K562 (cell line): ENCODE measurements around the gene LRRC25. TPM values are rescaled to one million over a fixed set of nuclear protein-coding genes. Genes with fewer than 3 reads are reported as not detected.

Source experiments
- ATAC-seq: fragments of 200-7000 bp; cut with Tn5 transposase; 3 replicates; pipeline ENCODE4 v1.9.1; 2020; ENCODE audit warnings: moderate library complexity
- BruUV-seq: library from RNA; stranded (reverse); fragments of 400-500 nt; replicated peaks from 2 replicates; lab custom pipeline; 2021; lab: Mats Ljungman, UMichigan
- CTCF ChIA-PET: fragments of 300-600 bp; formaldehyde crosslinking; extraction: SDS; loops from one replicate; lab custom pipeline; 2021; ENCODE audit warnings: low intra/inter-chr PET ratio; lab: Yijun Ruan, JAX
- POLR2A ChIA-PET: fragments of 300-600, 350-650 bp; sonication (Branson Sonifier 250); formaldehyde crosslinking; extraction: SDS; loops from one replicate; lab custom pipeline; 2021; ENCODE audit warnings: antibody characterized with exemption, inconsistent platforms; lab: Yijun Ruan, JAX
- DNase-seq, 4 experiments: peaks; one replicate each; pipeline versions ENCODE4 v3.0.0 to v3.0.0-alpha.2; 2011 to 2018; ENCODE audit warnings: low spot score in 3 of 4, mixed read lengths in 3 of 4; ENCODE audit errors: extremely low read depth in 1 of 4
- FAIRE-seq: peaks from 2 replicates; lab custom pipeline; 2011; peaks lifted over from hg19 to GRCh38; lab: Jason Lieb, UNC
- H2AFZ ChIP-seq: 2 replicates; pipeline ENCODE4 v1.6.0; 2011; ENCODE audit warnings: low read depth, low read length, control low read depth, inconsistent platforms
- H3K27ac ChIP-seq: fragments of 200-600 bp; 3 replicates; pipeline ENCODE4 v1.8.0; 2011; ENCODE audit warnings: low read depth, mild to moderate bottlenecking, control low read depth, inconsistent platforms, low read length, moderate library complexity, mixed read lengths; ENCODE audit errors: extremely low read depth
- H3K27me3 ChIP-seq, 2 experiments: fragments of 300-600 bp in 1 of 2; 2 replicates in 1 of 2; 3 replicates in 1 of 2; pipeline versions ENCODE4 v1.6.0 to v1.8.0; 2011; ENCODE audit warnings: inconsistent platforms in 2 of 2, low read length in 2 of 2, mild to moderate bottlenecking in 1 of 2, mixed read lengths in 1 of 2, moderate library complexity in 1 of 2; ENCODE audit not compliant: control insufficient read depth in 2 of 2, insufficient read depth in 2 of 2
- H3K36me3 ChIP-seq: fragments of 300-600 bp; 3 replicates; pipeline ENCODE4 v1.8.0; 2011; ENCODE audit warnings: mild to moderate bottlenecking, low read length, inconsistent platforms; ENCODE audit not compliant: control insufficient read depth, insufficient read depth
- H3K4me1 ChIP-seq, 2 experiments: fragments of 200-600 bp in 1 of 2; replicated peaks in 1 of 2; 2 replicates in 1 of 2; 3 replicates in 1 of 2; pipeline versions ENCODE4 v1.5.1 to v1.8.0; 2011; ENCODE audit warnings: inconsistent platforms in 2 of 2, low read length in 2 of 2, mild to moderate bottlenecking in 1 of 2, mixed read lengths in 1 of 2, moderate library complexity in 1 of 2; ENCODE audit not compliant: control insufficient read depth in 2 of 2, insufficient read depth in 2 of 2
- H3K4me2 ChIP-seq: 2 replicates; pipeline ENCODE4 v1.6.1; 2011; ENCODE audit warnings: low read length, control low read depth, inconsistent platforms, mixed read lengths; ENCODE audit not compliant: insufficient read depth
- H3K4me3 ChIP-seq: fragments of 200-600 bp; sonication (generic), shearing (Covaris generic); 2 replicates; pipeline ENCODE4 v1.5.1; 2016; ENCODE audit warnings: control low read depth, inconsistent platforms
- H3K79me2 ChIP-seq: fragments of 200-600 bp; 3 replicates; pipeline ENCODE4 v1.8.0; 2011; ENCODE audit warnings: low read length, inconsistent platforms; ENCODE audit not compliant: control insufficient read depth, insufficient read depth
- H3K9ac ChIP-seq, 2 experiments: 2 replicates each; pipeline versions ENCODE4 v1.6.0 to v1.6.1; 2011; ENCODE audit warnings: low read depth in 2 of 2, low read length in 2 of 2, control low read depth in 1 of 2, inconsistent platforms in 1 of 2, mild to moderate bottlenecking in 1 of 2, mixed read lengths in 1 of 2; ENCODE audit not compliant: insufficient read depth in 1 of 2
- H3K9me1 ChIP-seq: one replicate; pipeline ENCODE4 v1.6.0; 2011; ENCODE audit warnings: inconsistent platforms, mild to moderate bottlenecking, low read length, moderate library complexity; ENCODE audit not compliant: control insufficient read depth, insufficient read depth
- H3K9me3 ChIP-seq: replicated peaks from 2 replicates; pipeline ENCODE4 v1.5.1; 2011; ENCODE audit warnings: low read depth, low read length, inconsistent platforms; ENCODE audit not compliant: control insufficient read depth, insufficient read depth
- H4K20me1 ChIP-seq: replicated peaks from 2 replicates; pipeline ENCODE4 v1.6.1; 2011; ENCODE audit warnings: low read length, inconsistent platforms, mixed read lengths; ENCODE audit not compliant: control insufficient read depth, insufficient read depth
- ATF7 ChIP-seq: fragments of 450-650 bp; IDR thresholded peaks from 2 replicates; pipeline ENCODE4 v1.7.1; 2014; ENCODE audit warnings: mild to moderate bottlenecking, moderate library complexity
- BCOR ChIP-seq: fragments of 450-650 bp; IDR thresholded peaks from 2 replicates; pipeline ENCODE4 v1.6.1; 2016
- BMI1 ChIP-seq: fragments of 150-350 bp; IDR thresholded peaks from 2 replicates; pipeline ENCODE4 v1.6.1; 2014; ENCODE audit warnings: low read length
- EWSR1 ChIP-seq: fragments of 450-650 bp; IDR thresholded peaks from 2 replicates; pipeline ENCODE4 v1.6.1; 2018; ENCODE audit warnings: borderline replicate concordance, mild to moderate bottlenecking, low read depth, moderate library complexity; ENCODE audit not compliant: partially characterized antibody
- GATAD2B ChIP-seq: fragments of 450-650 bp; IDR thresholded peaks from 2 replicates; pipeline ENCODE4 v1.6.1; 2017; ENCODE audit warnings: mild to moderate bottlenecking, borderline replicate concordance
- HDAC2 ChIP-seq: fragments of 450-650 bp; IDR thresholded peaks from 2 replicates; pipeline ENCODE4 v1.6.1; 2016; ENCODE audit warnings: mild to moderate bottlenecking
- KDM1A ChIP-seq, 2 experiments: fragments of 450-650 bp; IDR thresholded peaks; 2 replicates each; pipeline ENCODE4 v1.6.1; 2016; ENCODE audit warnings: mild to moderate bottlenecking in 2 of 2
- KLF1 ChIP-seq: fragments of 450-650 bp; IDR thresholded peaks from 2 replicates; pipeline ENCODE4 v1.6.1; 2016; ENCODE audit warnings: missing genetic modification characterization, missing compliant biosample characterization
- RBM25 ChIP-seq: fragments of 200-400 bp; formaldehyde crosslinking; IDR thresholded peaks from 2 replicates; pipeline ENCODE4 v1.6.1; 2018; ENCODE audit warnings: low read length, low read depth, moderate library complexity; ENCODE audit not compliant: severe bottlenecking
- SOX6 ChIP-seq: fragments of 450-650 bp; IDR thresholded peaks from 2 replicates; pipeline ENCODE4 v1.6.1; 2014; ENCODE audit warnings: mild to moderate bottlenecking
- XRCC5 ChIP-seq: fragments of 200-400 bp; formaldehyde crosslinking; IDR thresholded peaks from 2 replicates; pipeline ENCODE4 v1.6.1; 2017; ENCODE audit warnings: low read depth, mild to moderate bottlenecking, low read length
- ZNF41 ChIP-seq: fragments of 250-450 bp; sonication (Bioruptor Pico); conservative IDR thresholded peaks from 2 replicates; pipeline ENCODE4 v1.4.0; 2020; ENCODE audit warnings: mild to moderate bottlenecking
- WGBS: fragments of 100-300 bp; shearing (Covaris generic); methylation state at CpG from one replicate; pipeline ENCODE4 v1.1.6; 2016; ENCODE audit warnings: low coverage, mixed read lengths; ENCODE audit not compliant: insufficient coverage; ENCODE audit errors: missing lambda C conversion rate; 5-methylcytosine and 5-hydroxymethylcytosine counted together
- in situ Hi-C: fragments of 300-500 bp; cut with MboI; formaldehyde crosslinking; loops from 4 replicates; pipeline ENCODE4 v1.15.0; 2018; ENCODE audit warnings: inconsistent platforms, mixed read lengths
- intact Hi-C: fragments of 100-400 bp; cut with micrococcal nuclease; formaldehyde crosslinking; loops from 2 replicates; pipeline ENCODE4 v1.14.2; 2022
- polyA plus RNA-seq, 8 experiments: library from polyadenylated mRNA; depleted of rRNA in 4 of 8; stranded (reverse) in 5 of 8; unstranded in 3 of 8; fragments of >200 nt; fragmentation: Nextera tagmentation in 2 of 8; fragmentation: Illumina TruSeq in 1 of 8; extraction: Ambion mirVana in 2 of 8; extraction: Trizol in 1 of 8; gene quantifications; 2 replicates each; pipeline versions ENCODE4 v1.2.1 to v1.2.3, GENCODE V29; 2011 to 2014; ENCODE audit warnings: inconsistent platforms in 1 of 8, missing spikeins in 1 of 8
- total RNA-seq, 7 experiments: library from RNA; depleted of rRNA in 6 of 7; stranded (reverse); fragments of >200 nt in 6 of 7; fragmentation: Illumina TruSeq in 2 of 7; extraction: Trizol in 2 of 7; gene quantifications; 2 replicates each; pipeline versions ENCODE4 v1.2.1 to v1.2.3, GENCODE V29; 2011 to 2021; ENCODE audit warnings: low replicate concordance in 1 of 7

Gene LRRC25
- total and polyA plus RNA-seq, 9 of the 15 experiments (the other 6 are each of a cell fraction or from before 2014, with no cell fraction given): 0.07 to 0.36 (median 0.10) TPM; not detected in 3

DNA sequence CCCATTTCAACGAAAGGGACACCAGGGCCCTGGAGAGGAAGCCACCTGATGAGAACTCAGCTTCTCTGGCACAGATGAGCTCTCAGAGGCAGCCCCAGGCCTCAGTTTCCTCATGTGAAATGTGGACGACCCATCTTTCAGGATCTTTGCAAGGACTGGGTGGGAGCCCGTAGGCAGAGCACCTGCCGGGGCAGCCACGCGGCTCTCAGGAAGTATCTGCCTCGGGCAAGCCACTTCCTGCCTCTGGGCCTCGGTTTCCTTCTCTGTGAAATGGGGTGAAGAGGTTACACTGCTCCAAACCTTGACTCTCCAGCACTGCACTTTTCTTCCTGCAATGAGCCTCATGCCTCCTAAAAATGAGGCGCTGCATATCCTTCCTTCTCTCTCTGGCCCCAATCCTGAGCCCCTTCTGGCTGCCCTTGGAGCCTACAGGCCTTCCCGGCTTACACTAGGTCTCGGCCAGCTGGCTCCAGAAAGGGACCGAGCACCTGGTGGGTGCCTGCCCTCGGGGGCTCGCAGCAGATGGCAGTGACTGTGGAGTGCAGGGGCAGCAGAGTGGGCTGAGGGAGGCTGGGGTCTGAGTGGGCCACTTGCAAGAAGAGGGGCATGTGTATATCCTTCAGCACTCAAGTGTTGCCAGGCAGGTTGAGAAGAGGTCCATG, 25.2 kb upstream of the LRRC25 start:
- H2AFZ ChIP-seq: no peak overlapping the region
- TF ChIP-seq KLF1 (tag): no peak
- peak; percentile 81 for TF ChIP-seq RBM25
- no peak for TF ChIP-seq GATAD2B
- no peak for TF ChIP-seq ZNF41 (CRISPR knock-in tag)
- no peak for TF ChIP-seq BMI1
- TF ChIP-seq ATF7: no peak
- TF ChIP-seq XRCC5: no peak
- no peak for TF ChIP-seq EWSR1
- TF ChIP-seq BCOR: peak; percentile 83
- peak; percentile 48; the same call in 1 of the 2 replicates for TF ChIP-seq HDAC2
- no peak for TF ChIP-seq SOX6
- TF ChIP-seq KDM1A (IDR thresholded peaks at IDR 0.05): peak; percentile 22 to 59; a peak in 1 of 4 replicates
- H3K4me1 ChIP-seq: peaks cover 37 to 96% of the 10 kb centered on the region in 2 experiments
- 88% methylated on average over 14 of the region's 14 CpGs for WGBS
- DNase-seq (no peak), FAIRE-seq (no peak), ATAC-seq (no peak)
- ChIA-PET POLR2A (interaction anchor here (1.0 to 1.4 kb wide), 3 partner anchors 12 to 86 kb away, joined by 3 to 7 read pairs (median 3); partner anchors contain the start of gene GDF15), CTCF (interaction anchor here (0.6 kb wide), 1 partner anchor 227 kb away, joined by 4 read pairs; no protein-coding TSS in a partner anchor)
- no TSS peak for BruUV-seq
- no peak overlapping the region for H3K4me2 ChIP-seq
- H3K36me3 ChIP-seq: peaks cover 45% of the 10 kb centered on the region; the same call in 2 of the 3 replicates
- no peaks in the 10 kb centered on the region for H3K27me3 ChIP-seq
- no peaks in the 10 kb centered on the region for H3K9me3 ChIP-seq
- no peak overlapping the region for H3K27ac ChIP-seq
- intact Hi-C loops: no loop called here
- H3K79me2 ChIP-seq: peaks cover 96% of the 10 kb centered on the region
- in situ Hi-C loops: no loop called here
- no peak overlapping the region for H3K4me3 ChIP-seq
- no peaks in the 10 kb centered on the region for H3K9me1 ChIP-seq
- peak overlapping the region in 1 of 2 experiments; percentile 80; a peak in 2 of 4 replicates for H3K9ac ChIP-seq
- peaks cover 23% of the 10 kb centered on the region for H4K20me1 ChIP-seq
